Skeletal muscle cell (primary cell): ENCODE measurements around the gene TET1.
A peak's percentile ranks its signal among the peaks of the same experiment; 100 is the strongest.
"Not testable (repeated sequence)": the region's sequence is repeated elsewhere in the genome, so short reads cannot be mapped to it uniquely, and the experiment has no call there.

Source experiments
- DNase-seq: peaks from one replicate; pipeline ENCODE4 v3.0.0-alpha.2; 2010; ENCODE audit warnings: low read depth
- H3K4me3 ChIP-seq: 2 replicates; pipeline ENCODE4 v1.5.1; 2011; ENCODE audit warnings: low read depth, mild to moderate bottlenecking, control low read depth, low read length, moderate library complexity

TET1 gene

DNA sequence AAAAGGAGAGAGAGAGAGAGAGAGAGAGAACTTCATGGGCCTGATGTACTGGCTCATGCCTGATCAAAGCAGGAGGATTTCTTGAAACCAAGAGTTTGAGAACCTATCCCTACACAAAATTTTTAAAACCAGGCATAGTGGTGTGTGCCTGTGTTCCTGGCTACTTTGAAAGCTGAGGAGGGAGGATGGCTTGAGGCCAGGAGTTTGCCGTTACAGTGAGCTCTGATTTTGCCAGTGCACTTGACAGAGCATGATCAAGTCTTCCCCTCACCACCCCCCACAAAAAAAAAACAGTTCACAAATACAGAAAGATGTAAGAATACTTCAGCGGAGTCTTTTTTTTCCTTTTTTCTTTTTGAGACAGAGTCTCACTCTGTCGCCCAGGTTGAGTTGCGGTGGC, 108.8 kb downstream of the TET1 start:
- no peak overlapping the region for H3K4me3 ChIP-seq
- DNase-seq, result no peak

DNA sequence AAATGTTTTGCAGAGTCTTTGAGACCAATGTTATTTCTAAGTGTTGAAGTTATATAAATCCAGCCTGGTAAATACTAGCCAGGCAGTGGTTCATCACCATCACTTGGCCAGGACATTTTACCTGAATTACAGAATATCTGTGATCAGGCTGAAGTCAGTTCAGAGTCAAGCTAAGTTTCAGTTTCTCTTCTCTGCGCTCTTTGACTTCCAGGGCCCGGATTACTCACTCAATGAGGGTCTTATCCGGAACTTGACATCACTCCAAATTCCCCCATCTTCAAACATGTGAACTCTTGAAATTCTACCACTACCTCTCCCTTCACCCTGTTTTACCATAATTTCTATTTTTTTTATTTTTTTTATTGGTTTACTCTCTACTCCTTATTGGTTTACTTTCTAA, 124.3 kb downstream of the TET1 start:
- DNase-seq, result no peak
- H3K4me3 ChIP-seq, result no peak overlapping the region

DNA sequence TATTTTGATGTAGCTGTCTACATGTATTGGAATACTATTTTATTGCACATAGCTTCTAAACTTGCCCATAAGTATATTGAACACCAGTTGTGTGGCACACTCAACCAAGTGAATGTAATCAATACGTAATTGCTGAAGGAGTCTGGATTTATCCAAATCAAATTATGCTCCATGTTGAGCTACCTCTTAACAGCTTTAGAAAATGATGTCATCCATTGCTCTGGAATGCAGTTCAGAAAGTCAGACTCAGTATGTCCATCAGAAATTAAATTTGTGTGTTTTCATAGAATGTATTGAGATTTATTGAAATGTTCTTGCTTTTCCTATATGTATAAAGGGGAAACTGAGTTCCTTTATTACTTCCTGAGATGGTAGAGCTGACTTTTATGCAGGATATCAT, 135.9 kb downstream of the TET1 start:
- no peak for DNase-seq
- H3K4me3 ChIP-seq, result no peak overlapping the region

DNA sequence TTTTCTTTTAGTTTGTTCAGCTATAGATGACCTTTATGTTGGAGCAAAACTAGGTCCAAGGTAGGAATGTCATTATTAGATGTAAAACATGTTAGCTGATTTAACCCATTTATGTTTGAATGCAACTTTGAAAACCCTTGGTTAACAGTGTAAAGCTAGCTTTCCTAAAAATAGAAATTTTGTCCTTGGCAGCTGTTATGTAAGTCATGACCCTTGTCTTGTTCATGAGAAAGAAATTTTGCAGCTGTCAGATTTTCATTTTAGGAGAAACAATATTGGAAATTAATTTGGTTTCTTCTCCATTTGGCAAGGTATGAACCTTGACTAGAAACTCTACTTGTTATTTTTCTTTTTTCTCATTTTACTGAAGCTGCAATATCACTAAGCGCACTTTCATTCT, 137.0 kb downstream of the TET1 start:
- no peak for DNase-seq
- H3K4me3 ChIP-seq, result no peak overlapping the region

DNA sequence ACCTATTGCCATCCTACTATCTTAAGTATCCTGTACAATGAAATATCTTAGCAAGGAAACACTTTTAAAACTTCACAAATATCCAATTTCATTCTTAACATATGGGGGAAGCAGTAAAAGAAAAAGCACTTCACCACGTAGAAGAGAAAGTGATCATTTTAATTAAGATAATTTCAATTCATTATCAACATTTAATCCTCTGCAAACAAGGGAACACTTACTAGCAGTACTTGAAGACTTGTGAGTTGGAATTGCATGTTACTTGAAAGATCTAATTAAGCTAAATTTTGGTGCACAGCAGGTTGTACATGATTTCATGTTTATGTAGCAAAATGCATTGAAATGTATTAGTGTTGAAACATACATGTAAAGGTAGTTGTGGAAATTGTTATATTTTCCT, 140.1 kb downstream of the TET1 start:
- no peak overlapping the region for H3K4me3 ChIP-seq
- DNase-seq, result no peak

DNA sequence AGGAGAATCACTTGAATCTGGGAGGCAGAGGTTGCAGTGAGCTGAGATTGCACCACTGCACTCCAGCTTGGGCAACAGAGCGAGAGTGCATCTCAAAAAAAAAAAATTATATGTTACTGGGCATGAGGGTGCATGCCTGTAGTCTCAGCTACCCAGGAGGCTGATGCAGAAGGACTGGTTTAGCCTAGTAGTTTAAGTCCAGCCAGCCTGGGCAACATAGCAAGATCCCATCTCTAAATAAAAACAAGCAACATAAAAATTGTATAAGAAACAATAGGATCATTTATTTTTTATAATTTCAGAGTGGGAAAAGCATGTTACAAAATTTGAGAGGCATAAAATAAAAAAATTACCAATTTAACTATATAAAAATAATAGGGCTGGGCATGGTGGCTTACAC, 145.4 kb downstream of the TET1 start:
- H3K4me3 ChIP-seq, result no peak overlapping the region
- no peak for DNase-seq

DNA sequence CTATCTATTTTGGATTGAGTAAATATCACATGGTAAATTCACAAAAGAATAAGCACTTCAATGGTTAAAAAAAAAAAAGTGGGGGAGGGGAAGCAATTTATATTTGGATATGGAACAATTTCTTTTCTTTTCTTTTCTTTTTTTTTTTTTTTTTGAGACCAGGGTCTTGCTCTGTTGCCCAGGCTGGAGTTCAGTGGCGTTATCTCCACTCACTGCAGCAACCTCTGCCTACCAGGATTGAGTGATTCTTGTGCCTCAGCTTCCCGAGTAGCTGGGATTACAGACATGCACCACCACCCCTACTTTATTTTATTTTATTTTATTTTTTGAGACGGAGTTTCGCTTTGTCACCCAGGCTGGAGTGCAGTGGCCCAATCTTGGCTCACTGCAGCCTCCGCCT, 148.8 kb downstream of the TET1 start:
- H3K4me3 ChIP-seq, DNase-seq: not testable (repeated sequence)

DNA sequence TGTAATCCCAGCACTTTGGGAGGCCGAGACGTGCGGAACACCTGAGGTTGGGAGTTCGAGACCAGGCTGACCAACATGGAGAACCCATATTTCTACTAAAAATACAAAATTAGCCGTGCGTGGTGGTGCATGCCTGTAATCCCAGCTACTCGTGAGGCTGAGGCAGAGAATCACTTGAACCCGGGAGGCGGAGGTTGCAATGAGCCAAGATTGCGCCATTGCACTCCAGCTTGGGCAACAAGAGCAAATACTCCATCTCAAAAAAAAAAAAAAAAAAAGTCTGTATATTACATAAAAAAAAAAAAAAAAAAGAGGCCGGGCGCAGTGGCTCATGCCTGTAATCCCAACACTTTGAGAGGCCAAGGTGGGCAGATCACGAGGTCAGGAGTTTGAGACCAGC, 152.9 kb downstream of the TET1 start:
- not testable (repeated sequence) for DNase-seq, H3K4me3 ChIP-seq

DNA sequence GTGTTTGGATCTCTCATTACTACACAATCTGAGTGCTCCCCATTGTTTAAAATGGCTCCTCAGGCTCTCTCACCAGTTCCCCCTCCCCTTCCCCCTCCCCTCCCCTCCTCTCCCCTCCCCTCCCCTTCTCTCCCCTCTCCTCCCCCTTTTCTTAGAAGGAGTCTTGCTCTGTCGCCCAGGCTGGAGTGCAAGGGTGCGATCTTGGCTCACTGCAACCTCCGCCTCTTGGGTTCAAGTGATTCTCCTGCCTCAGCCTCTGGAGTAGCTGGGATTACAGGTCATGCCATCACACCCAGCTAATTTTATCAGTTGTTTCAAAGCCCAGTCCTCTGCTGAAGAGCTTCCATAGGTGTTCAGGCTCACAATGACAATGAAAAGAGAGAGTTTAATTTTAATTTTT, 157.3 kb downstream of the TET1 start:
- H3K4me3 ChIP-seq, result no peak overlapping the region
- no peak for DNase-seq

DNA sequence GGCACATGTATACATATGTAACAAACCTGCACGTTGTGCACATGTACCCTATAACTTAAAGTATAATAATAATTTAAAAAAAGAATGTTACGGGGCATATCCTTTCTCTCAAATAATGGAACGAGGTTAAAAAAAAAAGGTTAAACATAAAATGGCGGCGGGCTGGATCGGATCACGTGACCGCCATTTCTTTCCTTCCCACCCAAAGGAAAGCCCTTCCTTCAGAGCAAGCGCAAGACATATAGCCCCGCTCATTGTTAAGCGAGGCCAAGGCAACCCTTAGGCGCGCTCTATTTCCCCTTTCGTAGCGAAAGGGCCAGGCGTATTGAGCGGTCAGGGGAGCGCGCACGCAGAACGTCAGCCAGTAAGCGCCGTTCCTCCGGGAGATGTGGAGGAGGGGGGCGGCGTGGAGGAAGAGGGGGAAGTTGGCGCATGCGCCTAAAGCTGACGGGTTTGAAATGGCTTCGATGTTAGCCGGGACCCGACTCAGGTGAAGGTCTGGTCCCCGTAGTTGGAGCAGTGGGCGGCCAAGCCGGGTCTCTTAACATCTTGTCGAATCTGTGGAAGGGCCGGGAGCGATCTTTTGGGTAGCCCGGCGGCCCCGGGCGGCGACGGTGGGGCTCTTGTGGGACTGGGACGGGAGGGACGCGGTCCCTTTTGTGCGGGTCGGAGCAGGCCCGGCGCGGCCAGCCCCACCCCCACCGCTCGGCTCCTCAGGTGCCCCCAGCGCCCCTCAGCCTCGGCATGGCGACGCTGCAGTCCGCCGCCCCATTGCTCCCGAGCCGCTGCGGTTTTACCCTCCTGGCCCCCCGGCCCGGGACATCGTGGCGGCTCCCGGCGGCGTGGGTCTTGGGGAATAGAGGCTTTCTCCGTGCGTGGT, 160.9 kb downstream of the TET1 start, which contains the start of gene CCAR1:
Gene CCAR1, plus strand, starts transcription at position 447 of the 880 bp plus-strand sequence. CDS start 1,266 bp downstream, outside the sequence.
- DNase-seq, result peak; percentile 97

DNA sequence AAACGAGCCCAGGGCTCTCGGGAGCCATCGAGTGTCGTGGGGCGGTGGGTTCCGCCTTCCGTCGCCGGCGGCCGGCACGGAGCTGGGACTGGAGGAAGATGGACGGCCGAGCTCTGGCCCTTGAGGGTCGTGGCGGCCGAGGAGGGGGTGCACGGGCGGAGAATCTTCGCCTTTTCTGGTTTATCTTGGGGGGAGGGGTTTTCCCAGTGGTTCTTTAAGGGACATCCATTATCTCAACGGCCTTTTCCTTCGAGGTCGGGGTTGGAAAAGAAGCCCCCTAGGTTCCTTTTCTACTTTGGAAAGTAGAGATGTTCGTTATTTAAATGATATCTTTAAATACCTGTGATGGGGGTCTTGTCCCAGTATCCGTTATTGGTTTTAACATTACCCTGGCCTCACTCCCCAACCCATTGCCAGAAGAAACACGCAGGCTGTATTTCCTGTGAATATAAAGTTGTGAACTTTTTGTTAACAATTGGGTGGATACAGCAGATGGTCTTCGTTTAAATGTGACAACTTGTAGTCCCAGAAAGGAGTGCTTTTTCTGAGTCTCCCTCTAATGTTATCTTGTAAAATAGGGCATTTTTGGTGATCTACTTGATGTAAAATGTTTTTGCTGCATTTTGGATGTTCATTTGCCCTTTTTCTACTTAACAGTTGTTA, 161.7 kb downstream of the TET1 start:
- peak overlapping the region; percentile 95 for H3K4me3 ChIP-seq
- DNase-seq, result no peak

More for the DNA sequence above, 160.9 kb downstream of the TET1 start, which contains the start of gene CCAR1:
- H3K4me3 ChIP-seq, result peak within 1 kb of the TSS; percentile 95

DNA sequence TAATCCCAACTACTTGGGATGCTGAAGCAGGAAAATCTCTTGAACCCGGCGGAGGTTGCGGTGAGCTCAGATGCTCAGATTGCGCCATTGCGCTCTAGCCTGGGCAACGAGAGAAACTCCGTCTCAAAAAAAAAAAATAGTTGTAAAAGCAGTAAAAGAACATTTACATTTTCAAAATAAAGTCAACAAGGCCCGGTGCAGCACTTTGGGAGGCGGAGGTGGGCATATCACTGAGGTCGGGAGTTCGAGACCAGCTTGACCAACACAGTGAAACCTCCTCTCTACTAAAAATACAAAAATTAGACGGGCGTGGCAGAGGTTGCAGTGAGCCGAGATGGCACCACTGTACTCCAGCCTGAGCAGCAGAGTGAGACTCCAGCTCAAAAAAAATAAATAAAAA, 164.9 kb downstream of the TET1 start:
- H3K4me3 ChIP-seq, result no peak overlapping the region
- no peak for DNase-seq

DNA sequence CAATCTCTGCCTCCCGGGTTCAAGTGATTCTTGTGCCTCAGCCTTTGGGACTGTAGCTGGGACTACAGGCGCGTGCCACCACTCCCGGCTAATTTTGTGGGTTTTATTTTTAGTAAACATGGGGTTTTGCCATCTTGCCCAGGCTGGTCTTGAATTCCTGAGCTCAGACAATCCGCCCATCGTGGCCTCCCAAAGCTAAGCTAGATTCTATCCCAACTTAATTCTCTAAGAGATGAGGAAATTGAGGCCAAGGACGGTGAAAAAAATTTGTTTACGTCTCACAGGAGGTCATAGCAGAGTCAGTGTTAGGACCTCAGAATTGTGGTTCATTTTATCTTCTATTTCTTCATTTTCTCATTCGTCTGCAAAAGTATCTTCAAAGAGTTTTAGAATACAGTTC, 167.0 kb downstream of the TET1 start:
- H3K4me3 ChIP-seq, result no peak overlapping the region
- no peak for DNase-seq

DNA sequence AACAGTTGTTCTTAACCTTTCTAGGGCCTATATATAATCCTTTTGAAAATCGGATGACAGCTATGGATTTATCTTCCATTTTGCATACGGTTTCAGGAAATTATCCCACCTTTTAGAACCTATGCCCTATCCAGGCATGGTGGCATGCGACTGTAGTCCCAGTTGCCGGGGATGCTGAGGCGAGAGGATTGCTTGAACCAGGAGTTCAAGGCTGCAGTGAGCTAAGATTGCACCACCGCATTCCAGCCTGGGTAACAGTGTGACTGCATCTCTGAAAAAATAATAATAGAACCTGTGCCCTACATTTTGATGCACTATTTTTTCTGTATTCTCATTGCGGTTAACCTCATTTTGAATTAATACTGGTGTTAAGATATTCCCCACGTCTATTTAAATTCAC, 172.5 kb downstream of the TET1 start:
- no peak for DNase-seq
- no peak overlapping the region for H3K4me3 ChIP-seq

DNA sequence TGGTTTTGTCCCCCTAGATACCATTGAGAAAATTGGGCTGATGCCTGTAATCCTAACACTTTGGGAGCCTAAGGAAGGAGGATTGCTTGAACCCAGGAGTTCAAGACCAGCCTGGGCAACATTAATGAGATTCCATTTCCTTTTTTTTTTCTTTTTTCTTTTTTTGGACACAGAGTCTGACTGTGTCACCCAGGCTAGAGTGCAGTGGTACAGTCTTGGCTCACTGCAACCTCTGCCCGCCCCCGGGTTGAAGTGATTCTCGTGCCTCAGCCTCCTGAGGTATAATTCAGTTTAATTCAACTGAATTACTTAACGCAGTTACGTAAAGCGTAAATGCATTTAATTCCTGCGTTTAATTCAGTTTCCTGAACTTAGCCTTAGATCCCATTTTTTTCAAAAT, 174.2 kb downstream of the TET1 start:
- no peak overlapping the region for H3K4me3 ChIP-seq
- no peak for DNase-seq

DNA sequence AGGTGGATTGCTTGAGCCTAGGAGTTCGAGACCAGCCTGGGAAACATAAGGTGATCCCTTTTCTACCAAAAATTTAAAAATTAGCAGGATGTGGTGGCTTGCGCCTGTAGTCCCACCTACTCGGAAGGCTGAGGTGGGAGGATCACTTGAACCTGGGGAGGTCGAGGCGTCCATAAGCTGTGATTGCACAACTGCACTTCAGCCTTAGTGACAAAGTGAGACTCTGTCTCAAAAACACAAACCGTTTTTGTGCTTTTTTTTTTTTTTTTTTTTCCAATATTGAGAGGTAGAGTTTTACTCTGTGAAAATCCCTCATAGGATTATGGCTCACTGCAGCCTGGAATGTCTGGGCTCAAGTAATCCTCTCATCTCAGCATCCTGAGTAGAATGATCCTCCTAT, 175.0 kb downstream of the TET1 start:
- DNase-seq, result no peak
- H3K4me3 ChIP-seq, result no peak overlapping the region

DNA sequence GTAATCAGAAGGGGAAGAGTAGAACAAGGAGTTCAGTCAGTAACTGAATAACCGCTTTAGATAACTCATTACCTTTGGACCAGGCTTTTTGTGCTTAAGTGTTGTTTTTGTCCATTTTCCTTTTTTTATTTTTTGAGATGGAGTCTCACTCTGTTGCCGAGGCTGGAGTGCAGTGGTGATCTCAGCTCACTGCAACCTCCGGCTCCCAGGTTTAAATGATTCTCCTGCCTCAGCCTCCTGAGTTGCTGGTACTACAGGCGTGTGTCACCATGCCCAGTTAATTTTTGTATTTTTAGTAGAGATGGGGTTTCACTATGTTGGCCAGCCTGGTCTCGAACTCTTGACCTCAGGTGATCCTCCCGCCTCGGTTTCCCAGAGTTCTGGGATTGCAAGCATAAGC, 175.6 kb downstream of the TET1 start:
- not testable (repeated sequence) for DNase-seq, H3K4me3 ChIP-seq

DNA sequence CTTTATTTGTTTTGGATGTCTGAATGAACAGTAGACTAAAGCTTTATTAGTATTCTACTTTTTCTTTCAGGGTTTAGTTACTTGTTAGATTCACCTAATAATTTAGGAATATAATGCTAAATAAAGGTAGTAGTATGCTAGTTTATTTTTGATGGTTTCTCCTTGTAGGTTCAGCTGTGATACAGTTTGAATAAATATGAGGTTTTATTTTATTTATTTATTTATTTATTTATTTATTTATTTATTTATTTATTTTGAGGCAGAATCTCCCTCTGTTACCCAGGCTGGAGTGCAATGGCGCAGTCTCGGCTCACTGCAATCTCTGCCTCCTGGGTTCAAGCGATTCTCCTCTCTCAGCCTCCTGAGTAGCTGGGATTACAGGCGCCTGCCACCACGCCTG, 180.5 kb downstream of the TET1 start:
- not testable (repeated sequence) for DNase-seq, H3K4me3 ChIP-seq

DNA sequence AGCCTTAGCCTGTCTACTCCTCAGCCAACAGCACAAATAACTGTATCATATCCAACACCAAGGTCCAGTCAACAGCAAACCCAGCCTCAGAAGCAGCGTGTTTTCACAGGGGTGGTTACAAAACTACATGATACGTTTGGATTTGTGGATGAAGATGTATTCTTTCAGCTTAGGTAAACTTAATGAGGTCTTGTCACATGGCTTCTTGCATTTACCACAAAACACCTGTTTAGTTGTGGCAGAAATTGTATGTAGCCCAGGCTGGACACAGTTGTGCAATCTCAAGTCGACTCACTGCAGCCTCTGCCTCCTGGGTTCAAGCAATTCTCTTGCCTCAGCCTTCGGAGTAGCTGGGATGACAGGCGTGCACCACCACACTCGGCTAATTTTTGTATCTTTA, 182.3 kb downstream of the TET1 start:
- no peak overlapping the region for H3K4me3 ChIP-seq
- DNase-seq, result no peak
